Neuronal stem cell (in vitro differentiated cells): Measurements from ENCODE around the gene ZNF490.
"Not testable (repeated sequence)": the region's sequence is repeated elsewhere in the genome, so short reads cannot be mapped to it uniquely, and the experiment has no call there.

Experiments
- DNase-seq: peaks from one replicate; pipeline ENCODE4 v3.0.0-alpha.2; 2013; ENCODE audit warnings: low spot score
- H2AFZ ChIP-seq: one replicate; pipeline ENCODE4 v1.6.1; 2013; ENCODE audit warnings: mild to moderate bottlenecking, low read length, inconsistent platforms
- H2AK5ac ChIP-seq: 2 replicates; pipeline ENCODE4 v1.6.1; 2013; ENCODE audit warnings: low read depth, mild to moderate bottlenecking, inconsistent platforms, low read length, moderate library complexity, mixed read lengths
- H2BK120ac ChIP-seq: 2 replicates; pipeline ENCODE4 v1.6.1; 2013; ENCODE audit warnings: low read depth, mild to moderate bottlenecking, inconsistent platforms, low read length, moderate library complexity, mixed read lengths
- H2BK12ac ChIP-seq: one replicate; pipeline ENCODE4 v1.6.1; 2013; ENCODE audit warnings: low read length, inconsistent platforms
- H2BK15ac ChIP-seq: 2 replicates; pipeline ENCODE4 v1.6.1; 2013; ENCODE audit warnings: mild to moderate bottlenecking, low read length, inconsistent platforms, mixed read lengths
- H2BK5ac ChIP-seq: one replicate; pipeline ENCODE4 v1.6.1; 2013; ENCODE audit warnings: inconsistent platforms, mild to moderate bottlenecking, low read length, moderate library complexity
- H3K14ac ChIP-seq: one replicate; pipeline ENCODE4 v1.6.1; 2013; ENCODE audit warnings: low read length, inconsistent platforms
- H3K18ac ChIP-seq: 2 replicates; pipeline ENCODE4 v1.6.1; 2013; ENCODE audit warnings: low read length, inconsistent platforms
- H3K23ac ChIP-seq: 2 replicates; pipeline ENCODE4 v1.6.1; 2013; ENCODE audit warnings: low read depth, mild to moderate bottlenecking, mixed read lengths, low read length, inconsistent platforms; ENCODE audit not compliant: poor library complexity
- H3K27ac ChIP-seq: replicated peaks from 3 replicates; pipeline ENCODE4 v1.5.1; 2013; ENCODE audit warnings: low read length, inconsistent platforms
- H3K27me3 ChIP-seq, 3 experiments: 2 replicates each; pipeline ENCODE4 v1.6.1; 2013; ENCODE audit warnings: low read length in 3 of 3, mild to moderate bottlenecking in 2 of 3, inconsistent platforms in 1 of 3, low read depth in 1 of 3, mixed read lengths in 1 of 3, moderate library complexity in 1 of 3; ENCODE audit not compliant: control insufficient read depth in 3 of 3, insufficient read depth in 3 of 3
- H3K36me3 ChIP-seq, 2 donors: replicated peaks in 1 of 2; 2 replicates each; pipeline ENCODE4 v1.6.1; 2013; ENCODE audit warnings: low read length in 2 of 2; ENCODE audit not compliant: control insufficient read depth in 2 of 2, insufficient read depth in 2 of 2
- H3K4ac ChIP-seq: 2 replicates; pipeline ENCODE4 v1.6.1; 2013; ENCODE audit warnings: inconsistent platforms, mild to moderate bottlenecking, low read length, moderate library complexity
- H3K4me1 ChIP-seq, 2 donors: 1 replicate in 1 of 2; 2 replicates in 1 of 2; pipeline ENCODE4 v1.6.1; 2013; ENCODE audit warnings: low read length in 2 of 2, low read depth in 1 of 2; ENCODE audit not compliant: control insufficient read depth in 2 of 2, insufficient read depth in 1 of 2
- H3K4me2 ChIP-seq: one replicate; pipeline ENCODE4 v1.6.1; 2013; ENCODE audit warnings: mild to moderate bottlenecking, low read length, inconsistent platforms; ENCODE audit not compliant: insufficient read depth, poor library complexity, severe bottlenecking
- H3K4me3 ChIP-seq, 2 donors: 2 replicates each; pipeline ENCODE4 v1.5.1; 2013; ENCODE audit warnings: low read length in 2 of 2, mild to moderate bottlenecking in 2 of 2, inconsistent platforms in 1 of 2, moderate library complexity in 1 of 2
- H3K79me1 ChIP-seq: one replicate; pipeline ENCODE4 v1.6.1; 2013; ENCODE audit warnings: low read depth, mild to moderate bottlenecking, inconsistent platforms, low read length, moderate library complexity
- H3K9ac ChIP-seq: one replicate; pipeline ENCODE4 v1.6.1; 2013; ENCODE audit warnings: mild to moderate bottlenecking, low read depth, low read length, inconsistent platforms; ENCODE audit not compliant: poor library complexity
- H3K9me3 ChIP-seq, 2 donors: replicated peaks in 1 of 2; 2 replicates each; pipeline versions ENCODE3 to v1.6.1; 2013; ENCODE audit warnings: low read length in 2 of 2, mild to moderate bottlenecking in 2 of 2, inconsistent platforms in 1 of 2, low read depth in 1 of 2, mixed read lengths in 1 of 2, moderate library complexity in 1 of 2; ENCODE audit not compliant: control insufficient read depth in 2 of 2, insufficient read depth in 1 of 2
- H4K8ac ChIP-seq: one replicate; pipeline ENCODE4 v1.6.1; 2013; ENCODE audit warnings: low read depth, mild to moderate bottlenecking, inconsistent platforms, low read length, moderate library complexity
- H4K91ac ChIP-seq: one replicate; pipeline ENCODE4 v1.6.1; 2013; ENCODE audit warnings: low read length, low read depth, mild to moderate bottlenecking, inconsistent platforms; ENCODE audit not compliant: poor library complexity
- WGBS, 2 donors: extraction: QIAGEN DNeasy Blood & Tissue Kit; methylation state at CpG; one replicate each; pipeline ENCODE4 v1.1.7; 2013; ENCODE audit warnings: missing lambda C conversion rate in 2 of 2, mixed read lengths in 1 of 2; ENCODE audit not compliant: insufficient read length in 2 of 2, insufficient replicate concordance in 1 of 2; ENCODE audit errors: extremely low coverage in 2 of 2; 5-methylcytosine and 5-hydroxymethylcytosine counted together

The ZNF490 gene

GRCh38 chr19:12574036-12574435 lies 36.6 kb downstream of the ZNF490 start:
- WGBS, 2 donors = no CpG with 5 or more reads among the region's 7 CpGs
- Histone ChIP-seq H3K79me1 (no peaks in the 10 kb centered on the region), H2AK5ac (no peak overlapping the region), H4K8ac (no peak overlapping the region), H2BK120ac (no peak overlapping the region), H3K36me3 (peaks cover 12 to 24% of the 10 kb centered on the region in 2 donors), H2BK5ac (no peak overlapping the region), H3K27me3 (no peaks in the 10 kb centered on the region), H3K4me2 (no peak overlapping the region), H4K91ac (no peak overlapping the region), H3K9me3 (peaks cover 7 to 17% of the 10 kb centered on the region in 2 donors), H3K4ac (no peak overlapping the region), H3K18ac (no peak overlapping the region), H3K23ac (no peak overlapping the region), H3K4me1 (no peaks in the 10 kb centered on the region), H3K9ac (no peak overlapping the region), H3K14ac (no peak overlapping the region), H3K27ac (no peak overlapping the region), H2BK12ac (no peak overlapping the region), H2AFZ (no peak overlapping the region), H2BK15ac (no peak overlapping the region), H3K4me3 (no peak overlapping the region)
- no peak for DNase-seq

GRCh38 chr19:12567951-12568350 lies 42.7 kb downstream of the ZNF490 start:
- Histone ChIP-seq H3K27me3 (no peaks in the 10 kb centered on the region), H4K8ac (no peak overlapping the region), H3K18ac (no peak overlapping the region), H3K4me3 (no peak overlapping the region), H3K9ac (no peak overlapping the region), H3K36me3 (no peaks in the 10 kb centered on the region), H3K4ac (no peak overlapping the region), H3K79me1 (no peaks in the 10 kb centered on the region), H2BK5ac (no peak overlapping the region), H3K14ac (no peak overlapping the region), H3K23ac (no peak overlapping the region), H3K27ac (no peak overlapping the region), H3K9me3 (no peaks in the 10 kb centered on the region), H2AFZ (no peak overlapping the region), H2AK5ac (no peak overlapping the region), H3K4me1 (no peaks in the 10 kb centered on the region), H4K91ac (no peak overlapping the region), H2BK12ac (no peak overlapping the region), H2BK120ac (no peak overlapping the region), H3K4me2 (no peak overlapping the region), H2BK15ac (no peak overlapping the region)
- no peak for DNase-seq
- no CpG with 5 or more reads among the region's 4 CpGs for WGBS, 2 donors

GRCh38 chr19:12566380-12566779 lies 44.2 kb downstream of the ZNF490 start:
- H3K14ac ChIP-seq, H4K8ac ChIP-seq, DNase-seq, H3K4me3 ChIP-seq, H2BK15ac ChIP-seq, H3K9ac ChIP-seq, H3K4me2 ChIP-seq, H2BK120ac ChIP-seq, H3K36me3 ChIP-seq, H2BK5ac ChIP-seq, H2AFZ ChIP-seq, H3K23ac ChIP-seq, H3K27ac ChIP-seq, H3K79me1 ChIP-seq, H2BK12ac ChIP-seq, H3K4me1 ChIP-seq, H3K4ac ChIP-seq, H3K18ac ChIP-seq, H3K9me3 ChIP-seq, H4K91ac ChIP-seq, H3K27me3 ChIP-seq, H2AK5ac ChIP-seq: not testable (repeated sequence)
- WGBS, 2 donors = no CpG with 5 or more reads among the region's 5 CpGs

- Histone ChIP-seq H2BK120ac (no peak overlapping the region), H3K4me1 (no peaks in the 10 kb centered on the region), H3K9me3 (no peaks in the 10 kb centered on the region), H2AK5ac (no peak overlapping the region), H3K4me2 (no peak overlapping the region), H4K91ac (no peak overlapping the region), H3K9ac (no peak overlapping the region), H4K8ac (no peak overlapping the region), H3K18ac (no peak overlapping the region), H3K4ac (no peak overlapping the region), H3K27me3 (no peaks in the 10 kb centered on the region), H2BK5ac (no peak overlapping the region), H3K79me1 (no peaks in the 10 kb centered on the region), H3K14ac (no peak overlapping the region), H2BK12ac (no peak overlapping the region), H3K4me3 (no peak overlapping the region), H3K36me3 (no peaks in the 10 kb centered on the region), H3K23ac (no peak overlapping the region), H2AFZ (peak overlapping the region; percentile 69), H3K27ac (no peak overlapping the region), H2BK15ac (no peak overlapping the region)
- peak; percentile 84 for DNase-seq
- WGBS, 2 donors = no CpG with 5 or more reads among the region's 19 CpGs
Observed at GRCh38 chr19:12564016-12564664, 46.5 kb downstream of the ZNF490 start.
